ENCODE results near the gene LYSET. TPM values are rescaled to one million over a fixed set of nuclear protein-coding genes. Genes with fewer than 3 reads are reported as not detected.

The LYSET gene
- total RNA-seq, 4 donors from 2014 or later = 6.5 to 11.7 (median 9.3) TPM

- H3K27ac ChIP-seq = no peak overlapping the region
These were observed 16.1 kb downstream of the LYSET start for GRCh38 chr14:93201155-93201704.

GRCh38 chr14:93206793-93207467 lies 21.8 kb downstream of the LYSET start, which contains the start of the genes GON7 and UBR7:
TSS of gene GON7 (minus strand) at chr14:93207065. CDS start at chr14:93207037, 28 bp downstream.
TSS of gene UBR7 (plus strand) at chr14:93207256. CDS start at chr14:93207292, 36 bp downstream.
- peak within 1 kb of the TSS; percentile 41 to 93 (median 82) for H3K27ac ChIP-seq
- TF ChIP-seq CTCF (IDR thresholded peaks at IDR 0.05) (peak; percentile 21 to 60 (median 51)), POLR2A (IDR thresholded peaks at IDR 0.05) (peak; percentile 14 to 75), EP300 (IDR thresholded peaks at IDR 0.05) (peak; percentile 90)
- H3K27me3 ChIP-seq = no peaks in the 10 kb centered on the region
- H3K4me1 ChIP-seq = peaks cover 0 to 38% (median 24%) of the 10 kb centered on the region in 4 donors
- WGBS, 2 donors = 0 to 1% methylated on average over 48 to 64 of the region's 65 CpGs
- peak; percentile 86 to 91 for DNase-seq (ENCODE audit: low spot score in 2 of 2)
- H3K9me3 ChIP-seq = no peaks in the 10 kb centered on the region
- H3K4me3 ChIP-seq = peak within 1 kb of the TSS; percentile 46 to 96 (median 77)
- H3K36me3 ChIP-seq = peaks cover 0 to 14% (median 2%) of the 10 kb centered on the region in 3 donors

More at GRCh38 chr14:93201155-93201704, 16.1 kb downstream of the LYSET start:
- Histone ChIP-seq H3K9me3 (no peaks in the 10 kb centered on the region), H3K36me3 (peaks cover 0 to 18% (median 0%) of the 10 kb centered on the region in 3 donors), H3K4me1 (peaks cover 0 to 12% (median 9%) of the 10 kb centered on the region in 4 donors), H3K27me3 (no peaks in the 10 kb centered on the region), H3K4me3 (no peak overlapping the region)
- no peak for DNase-seq (ENCODE audit: low spot score in 2 of 2)
- no peak for TF ChIP-seq EP300 (IDR thresholded peaks at IDR 0.05)
- TF ChIP-seq POLR2A (IDR thresholded peaks at IDR 0.05) = no peak
- WGBS, 2 donors = 90 to 91% methylated on average over 7 of the region's 7 CpGs

- no peaks in the 10 kb centered on the region for H3K9me3 ChIP-seq
- 0 to 1% methylated on average over 17 to 23 of the region's 23 CpGs for WGBS, 2 donors
- DNase-seq (ENCODE audit: low spot score in 2 of 2) = peak; percentile 18 to 37
- H3K4me3 ChIP-seq = peak overlapping the region; percentile 46 to 96 (median 77)
- peaks cover 0 to 38% (median 24%) of the 10 kb centered on the region in 4 donors for H3K4me1 ChIP-seq
- TF ChIP-seq EP300 (IDR thresholded peaks at IDR 0.05) (no peak), CTCF (IDR thresholded peaks at IDR 0.05) (peak in 2 of 5 experiments; percentile 14 to 18), POLR2A (IDR thresholded peaks at IDR 0.05) (no peak)
- peak overlapping the region; percentile 41 to 93 (median 82) for H3K27ac ChIP-seq
- H3K27me3 ChIP-seq = no peaks in the 10 kb centered on the region
- peaks cover 0 to 22% (median 9%) of the 10 kb centered on the region in 3 donors for H3K36me3 ChIP-seq
These were observed 22.6 kb downstream of the LYSET start for GRCh38 chr14:93207468-93208308.

- Histone ChIP-seq H3K27ac (no peak overlapping the region), H3K9me3 (no peaks in the 10 kb centered on the region), H3K27me3 (no peaks in the 10 kb centered on the region), H3K36me3 (peaks cover 0 to 68% (median 18%) of the 10 kb centered on the region in 3 donors), H3K4me3 (no peak overlapping the region), H3K4me1 (peaks cover 0 to 23% (median 14%) of the 10 kb centered on the region in 4 donors)
- TF ChIP-seq EP300 (IDR thresholded peaks at IDR 0.05) (no peak), CTCF (IDR thresholded peaks at IDR 0.05) (no peak), POLR2A (IDR thresholded peaks at IDR 0.05) (no peak)
- no peak for DNase-seq (ENCODE audit: low spot score in 2 of 2)
- 75 to 89% methylated on average over 3 of the region's 3 CpGs for WGBS, 2 donors
These were observed 27.3 kb downstream of the LYSET start for GRCh38 chr14:93212432-93212831.

- no peak for TF ChIP-seq CTCF (IDR thresholded peaks at IDR 0.05)
- TF ChIP-seq POLR2A (IDR thresholded peaks at IDR 0.05) = no peak
- no peak for TF ChIP-seq EP300 (IDR thresholded peaks at IDR 0.05)
- no peak for DNase-seq (ENCODE audit: low spot score in 2 of 2)
- no peaks in the 10 kb centered on the region for H3K27me3 ChIP-seq
- H3K9me3 ChIP-seq = no peaks in the 10 kb centered on the region
- H3K4me1 ChIP-seq = peaks cover 0 to 4% (median under 1%) of the 10 kb centered on the region in 4 donors
- 95 to 98% methylated on average over 2 of the region's 2 CpGs for WGBS, 2 donors
- peaks cover 0 to 87% (median 23%) of the 10 kb centered on the region in 3 donors for H3K36me3 ChIP-seq
- H3K4me3 ChIP-seq = no peak overlapping the region
- H3K27ac ChIP-seq = no peak overlapping the region
These were observed 29.5 kb downstream of the LYSET start for GRCh38 chr14:93214598-93214997.

All from tibial nerve (tissue), 4 donors.